ENCODE measurements around the gene AR. TPM values are rescaled to one million over a fixed set of nuclear protein-coding genes. Genes with fewer than 3 reads are reported as not detected.

Gene AR
- total RNA-seq, 4 donors from 2014 or later: 2.7 to 6.3 (median 4.3) TPM

DNA sequence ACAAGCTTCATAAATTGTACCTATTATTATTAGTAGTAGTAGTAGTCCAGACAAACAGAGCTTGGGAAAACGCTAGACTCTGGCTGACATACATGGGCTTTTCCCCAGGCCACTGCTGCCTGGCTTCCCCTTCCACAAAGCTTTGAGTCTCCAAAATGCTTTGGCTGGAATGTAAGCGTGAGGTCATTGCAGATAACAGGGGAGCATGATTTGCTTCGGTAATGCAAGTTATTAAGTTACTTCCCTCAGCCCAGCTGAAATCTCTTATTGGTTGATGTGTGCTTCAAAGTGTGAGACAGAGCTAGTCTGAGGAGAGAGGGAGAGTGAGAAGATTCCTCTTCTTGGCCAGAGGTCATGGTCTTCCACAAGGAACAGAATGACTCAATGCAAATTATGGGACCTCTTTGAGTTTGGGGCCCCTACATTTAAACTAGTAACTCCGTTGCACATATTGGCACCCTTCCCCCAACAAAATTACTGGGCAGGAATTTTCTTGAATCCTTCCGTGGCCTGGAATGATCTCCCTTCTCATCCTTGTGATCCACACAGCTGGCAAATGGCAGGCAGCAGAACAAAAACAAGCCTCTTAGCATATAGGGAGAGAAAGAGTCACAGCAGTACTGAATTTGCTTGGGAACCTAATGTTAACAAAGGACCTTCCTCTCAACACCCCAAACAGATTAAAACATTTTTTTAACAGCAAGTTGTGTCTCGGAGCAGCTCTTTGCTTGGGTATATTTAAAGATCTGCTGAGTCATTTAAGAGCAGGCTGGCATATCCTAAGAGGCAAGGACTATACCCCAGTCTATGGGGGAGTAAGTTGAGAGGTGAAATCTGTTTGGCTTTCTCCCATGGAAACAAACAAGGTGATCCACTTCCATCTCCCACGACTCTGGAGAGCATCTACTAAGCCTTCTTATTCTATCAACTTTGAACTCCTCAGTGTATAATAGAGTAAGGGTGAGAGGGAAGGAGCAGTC lies 19.9 kb downstream of the AR start:
- intact Hi-C loops (cut with DNase I): no loop called here
- 43% methylated on average over 7 of the region's 7 CpGs for WGBS
- no peak for DNase-seq (ENCODE audit: extremely low spot score)
- Histone ChIP-seq H3K36me3 (no peaks in the 10 kb centered on the region), H3K27me3 (no peaks in the 10 kb centered on the region), H3K27ac (replicated peaks in 1 of 4) (no peak overlapping the region), H3K4me1 (peaks cover 0 to 3% (median 0%) of the 10 kb centered on the region in 4 donors), H3K9me3 (no peaks in the 10 kb centered on the region), H3K4me3 (no peak overlapping the region)
- TF ChIP-seq EP300 (IDR thresholded peaks at IDR 0.05) (no peak), POLR2A (IDR thresholded peaks at IDR 0.05; ENCODE audit: low read depth) (no peak), POLR2AphosphoS5 (IDR thresholded peaks at IDR 0.05) (no peak)
- TF ChIP-seq, protein P1, sequence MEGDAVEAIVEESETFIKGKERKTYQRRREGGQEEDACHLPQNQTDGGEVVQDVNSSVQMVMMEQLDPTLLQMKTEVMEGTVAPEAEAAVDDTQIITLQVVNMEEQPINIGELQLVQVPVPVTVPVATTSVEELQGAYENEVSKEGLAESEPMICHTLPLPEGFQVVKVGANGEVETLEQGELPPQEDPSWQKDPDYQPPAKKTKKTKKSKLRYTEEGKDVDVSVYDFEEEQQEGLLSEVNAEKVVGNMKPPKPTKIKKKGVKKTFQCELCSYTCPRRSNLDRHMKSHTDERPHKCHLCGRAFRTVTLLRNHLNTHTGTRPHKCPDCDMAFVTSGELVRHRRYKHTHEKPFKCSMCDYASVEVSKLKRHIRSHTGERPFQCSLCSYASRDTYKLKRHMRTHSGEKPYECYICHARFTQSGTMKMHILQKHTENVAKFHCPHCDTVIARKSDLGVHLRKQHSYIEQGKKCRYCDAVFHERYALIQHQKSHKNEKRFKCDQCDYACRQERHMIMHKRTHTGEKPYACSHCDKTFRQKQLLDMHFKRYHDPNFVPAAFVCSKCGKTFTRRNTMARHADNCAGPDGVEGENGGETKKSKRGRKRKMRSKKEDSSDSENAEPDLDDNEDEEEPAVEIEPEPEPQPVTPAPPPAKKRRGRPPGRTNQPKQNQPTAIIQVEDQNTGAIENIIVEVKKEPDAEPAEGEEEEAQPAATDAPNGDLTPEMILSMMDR (IDR thresholded peaks at IDR 0.05): no peak

DNA sequence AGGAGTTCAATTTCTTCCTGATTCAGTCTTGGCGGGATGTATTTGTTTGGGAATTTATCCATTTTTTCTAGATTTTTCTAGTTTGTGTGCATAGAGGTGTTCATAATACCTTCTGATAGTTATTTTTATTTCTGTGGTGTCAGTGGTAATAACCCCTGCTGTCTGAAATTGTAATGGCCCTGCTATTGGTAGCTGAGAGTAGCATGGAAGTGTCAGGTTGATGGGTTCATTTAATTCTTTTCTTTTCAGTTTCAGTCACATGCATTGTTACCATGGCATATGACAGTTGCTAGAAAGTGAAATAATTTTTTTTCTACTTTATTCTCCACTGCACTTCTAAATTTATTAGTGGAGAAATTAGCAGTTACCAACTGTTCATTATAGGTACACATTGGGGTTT lies 20.7 kb downstream of the AR start:
- 70% methylated on average over 1 of the region's 1 CpG for WGBS
- Histone ChIP-seq H3K4me3 (no peak overlapping the region), H3K36me3 (no peaks in the 10 kb centered on the region), H3K9me3 (no peaks in the 10 kb centered on the region), H3K4me1 (peaks cover 0 to 3% (median 0%) of the 10 kb centered on the region in 4 donors), H3K27ac (replicated peaks in 1 of 4) (no peak overlapping the region), H3K27me3 (no peaks in the 10 kb centered on the region)
- intact Hi-C loops (cut with DNase I): no loop called here
- DNase-seq (ENCODE audit: extremely low spot score): no peak
- TF ChIP-seq POLR2AphosphoS5 (IDR thresholded peaks at IDR 0.05): no peak

DNA sequence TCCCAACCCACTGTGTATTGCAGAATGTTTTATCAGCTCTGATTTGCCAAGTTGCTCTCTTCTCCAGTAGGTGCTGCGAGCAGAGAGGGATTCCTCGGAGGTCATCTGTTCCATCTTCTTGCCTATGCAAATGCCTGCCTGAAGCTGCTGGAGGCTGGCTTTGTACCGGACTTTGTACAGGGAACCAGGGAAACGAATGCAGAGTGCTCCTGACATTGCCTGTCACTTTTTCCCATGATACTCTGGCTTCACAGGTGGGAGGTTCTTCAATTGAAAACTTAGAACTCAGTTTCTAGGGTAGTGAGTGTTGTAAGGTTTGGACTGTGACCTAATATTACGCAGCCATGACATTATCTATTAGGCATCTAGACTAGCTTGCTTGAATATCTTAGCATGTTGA lies 24.9 kb downstream of the AR start:
- intact Hi-C loops (cut with DNase I): no loop called here
- H3K4me1 ChIP-seq: peaks cover 0 to 3% (median 0%) of the 10 kb centered on the region in 4 donors
- no peak overlapping the region for H3K4me3 ChIP-seq
- no peaks in the 10 kb centered on the region for H3K9me3 ChIP-seq
- H3K36me3 ChIP-seq: no peaks in the 10 kb centered on the region
- no peak overlapping the region for H3K27ac ChIP-seq (replicated peaks in 1 of 4)
- TF ChIP-seq POLR2A (IDR thresholded peaks at IDR 0.05; ENCODE audit: low read depth) (no peak), EP300 (IDR thresholded peaks at IDR 0.05) (no peak), POLR2AphosphoS5 (IDR thresholded peaks at IDR 0.05) (no peak)
- TF ChIP-seq, protein P1 (IDR thresholded peaks at IDR 0.05): no peak
- WGBS: 74% methylated on average over 5 of the region's 5 CpGs
- no peaks in the 10 kb centered on the region for H3K27me3 ChIP-seq
- DNase-seq (ENCODE audit: extremely low spot score): no peak

DNA sequence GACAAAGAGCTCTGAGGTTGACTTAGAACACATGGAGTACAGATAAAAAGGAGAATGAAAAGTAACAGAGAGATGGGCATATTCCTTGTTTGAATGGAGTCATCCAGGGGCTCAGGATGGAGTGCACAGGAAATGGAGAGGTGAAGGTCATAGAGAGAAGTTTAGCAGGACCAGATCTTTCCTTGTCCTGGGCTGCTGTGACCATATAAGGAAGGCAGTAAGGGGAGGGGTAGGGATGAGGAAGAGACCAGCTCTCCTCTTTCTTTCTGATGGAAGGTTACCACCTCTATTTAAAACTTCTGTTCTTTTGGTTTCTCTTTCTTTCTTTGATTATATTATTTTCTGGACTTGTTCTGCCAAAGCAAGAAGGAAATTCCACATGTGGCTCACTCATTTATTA lies 27.0 kb downstream of the AR start:
- intact Hi-C loops (cut with DNase I): no loop called here
- no peaks in the 10 kb centered on the region for H3K4me1 ChIP-seq
- H3K9me3 ChIP-seq: no peaks in the 10 kb centered on the region
- H3K36me3 ChIP-seq: no peaks in the 10 kb centered on the region
- TF ChIP-seq, protein P1 (IDR thresholded peaks at IDR 0.05): no peak
- no peak for TF ChIP-seq EP300 (IDR thresholded peaks at IDR 0.05)
- TF ChIP-seq POLR2A (IDR thresholded peaks at IDR 0.05; ENCODE audit: low read depth): no peak
- TF ChIP-seq POLR2AphosphoS5 (IDR thresholded peaks at IDR 0.05): no peak
- DNase-seq (ENCODE audit: extremely low spot score): no peak
- H3K27me3 ChIP-seq: no peaks in the 10 kb centered on the region
- H3K4me3 ChIP-seq: no peak overlapping the region
- no peak overlapping the region for H3K27ac ChIP-seq (replicated peaks in 1 of 4)

DNA sequence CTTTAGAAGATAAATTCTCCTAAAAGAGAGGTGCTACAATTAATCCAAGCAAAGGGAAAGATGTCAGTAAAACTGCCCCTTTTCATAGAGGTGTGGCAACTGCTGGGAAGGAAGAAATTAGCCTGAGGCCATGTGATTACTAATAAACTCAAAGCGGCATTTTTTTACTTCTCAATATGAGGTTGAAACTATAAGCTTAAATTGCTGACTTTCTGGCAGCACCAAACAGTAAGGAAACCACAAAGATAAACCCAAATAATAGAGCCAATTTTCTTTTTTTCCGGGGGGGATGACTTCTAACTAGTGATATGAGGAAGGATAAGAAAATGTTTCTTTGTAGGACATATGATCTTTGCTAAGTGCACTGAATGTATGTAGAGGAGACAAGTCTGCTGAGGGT lies 30.9 kb downstream of the AR start:
- Histone ChIP-seq H3K4me1 (no peaks in the 10 kb centered on the region), H3K36me3 (no peaks in the 10 kb centered on the region), H3K27ac (replicated peaks in 1 of 4) (no peak overlapping the region), H3K27me3 (no peaks in the 10 kb centered on the region), H3K9me3 (no peaks in the 10 kb centered on the region), H3K4me3 (no peak overlapping the region)
- TF ChIP-seq, protein P1 (IDR thresholded peaks at IDR 0.05): no peak
- no peak for TF ChIP-seq POLR2A (IDR thresholded peaks at IDR 0.05; ENCODE audit: low read depth)
- TF ChIP-seq EP300 (IDR thresholded peaks at IDR 0.05): no peak
- TF ChIP-seq POLR2AphosphoS5 (IDR thresholded peaks at IDR 0.05): no peak
- 81% methylated on average over 2 of the region's 2 CpGs for WGBS
- intact Hi-C loops (cut with DNase I): no loop called here
- no peak for DNase-seq (ENCODE audit: extremely low spot score)

Measured in esophagus muscularis mucosa (tissue), 4 donors.